DLD1 (cell line): ENCODE measurements around the gene THSD7A.
"Not testable (repeated sequence)": the region's sequence is repeated elsewhere in the genome, so short reads cannot be mapped to it uniquely, and the experiment has no call there.

ENCODE experiments used
- in situ Hi-C: cut with HindIII; loops from 2 replicates; pipeline ENCODE4 v1.10.0; 2017; ENCODE audit warnings: low sequenced_read_pairs

THSD7A gene

GRCh38 chr7:11533229-11533820 lies 298.7 kb downstream of the THSD7A start:
- in situ Hi-C loops = no loop called here

- in situ Hi-C loops = no loop called here
These were observed 302.6 kb downstream of the THSD7A start for GRCh38 chr7:11529382-11529781.

- in situ Hi-C loops = no loop called here
These were observed 304.3 kb downstream of the THSD7A start for GRCh38 chr7:11527707-11528106.

- in situ Hi-C loops = no loop called here
These were observed 307.3 kb downstream of the THSD7A start for GRCh38 chr7:11524476-11525397.

GRCh38 chr7:11521964-11522499 lies 310.0 kb downstream of the THSD7A start:
- in situ Hi-C loops = not testable (repeated sequence)

GRCh38 chr7:11517853-11518252 lies 314.1 kb downstream of the THSD7A start:
- in situ Hi-C loops = no loop called here

GRCh38 chr7:11516328-11516727 lies 315.7 kb downstream of the THSD7A start:
- in situ Hi-C loops = no loop called here

- in situ Hi-C loops = no loop called here
These were observed 318.5 kb downstream of the THSD7A start for GRCh38 chr7:11513460-11513859.

GRCh38 chr7:11507929-11508328 lies 324.1 kb downstream of the THSD7A start:
- in situ Hi-C loops = no loop called here

- in situ Hi-C loops = no loop called here
These were observed 325.6 kb downstream of the THSD7A start for GRCh38 chr7:11506417-11506816.

- in situ Hi-C loops = no loop called here
These were observed 326.5 kb downstream of the THSD7A start for GRCh38 chr7:11505471-11505985.

GRCh38 chr7:11492307-11492706 lies 339.7 kb downstream of the THSD7A start:
- in situ Hi-C loops = no loop called here

- in situ Hi-C loops = no loop called here
These were observed 340.2 kb downstream of the THSD7A start for GRCh38 chr7:11491811-11492210.

- in situ Hi-C loops = no loop called here
These were observed 342.7 kb downstream of the THSD7A start for GRCh38 chr7:11489280-11489679.

- in situ Hi-C loops = no loop called here
These were observed 345.7 kb downstream of the THSD7A start for GRCh38 chr7:11486271-11486670.

GRCh38 chr7:11485636-11486035 lies 346.4 kb downstream of the THSD7A start:
- in situ Hi-C loops = no loop called here

GRCh38 chr7:11480143-11480542 lies 351.9 kb downstream of the THSD7A start:
- in situ Hi-C loops = no loop called here

- in situ Hi-C loops = no loop called here
These were observed 353.1 kb downstream of the THSD7A start for GRCh38 chr7:11478882-11479281.

GRCh38 chr7:11478426-11478825 lies 353.6 kb downstream of the THSD7A start:
- in situ Hi-C loops = no loop called here

GRCh38 chr7:11474902-11475585 lies 357.0 kb downstream of the THSD7A start:
- in situ Hi-C loops = no loop called here

GRCh38 chr7:11473807-11474424 lies 358.1 kb downstream of the THSD7A start:
- in situ Hi-C loops = no loop called here
